Esophagus squamous epithelium (tissue), 5 donors: ENCODE results near the gene KRTAP5-5. TPM values are rescaled to one million over a fixed set of nuclear protein-coding genes. Genes with fewer than 3 reads are reported as not detected.

Experiments
- DNase-seq: peaks from one replicate; lab custom pipeline; 2025; lab: John Stamatoyannopoulos, UW
- H3K27ac ChIP-seq, 4 donors: fragments of 200-600 bp; sonication (generic); one replicate each; pipeline ENCODE4 v1.5.1; 2016 to 2019; ENCODE audit warnings: mild to moderate bottlenecking in 1 of 4
- H3K27me3 ChIP-seq, 4 donors: fragments of 200-600 bp; sonication (generic); 1 replicate in 3 of 4; 2 replicates in 1 of 4; pipeline versions ENCODE4 v1.5.1 to v1.6.0; 2017 to 2021; ENCODE audit warnings: antibody characterized with exemption in 1 of 4
- H3K36me3 ChIP-seq, 3 donors: fragments of 200-600 bp; sonication (generic); one replicate each; pipeline ENCODE4 v1.5.1; 2016 to 2019
- H3K4me1 ChIP-seq, 3 donors: fragments of 200-600 bp; sonication (generic); one replicate each; pipeline ENCODE4 v1.5.1; 2017 to 2019
- H3K4me3 ChIP-seq, 4 donors: fragments of 200-600 bp; sonication (generic); 1 replicate in 3 of 4; 2 replicates in 1 of 4; pipeline ENCODE4 v1.5.1; 2016 to 2019; ENCODE audit warnings: mild to moderate bottlenecking in 2 of 4, moderate library complexity in 1 of 4
- H3K9me3 ChIP-seq, 3 donors: fragments of 200-600 bp; sonication (generic); one replicate each; pipeline ENCODE4 v1.5.1; 2016 to 2019
- CTCF ChIP-seq, 6 experiments: fragments of 450-650 bp in 4 of 6; fragments of 200-600 bp in 2 of 6; sonication (generic) in 2 of 6; IDR thresholded peaks; one replicate each; pipeline ENCODE4 v1.5.1; 2016 to 2019; ENCODE audit warnings: antibody characterized with exemption in 6 of 6, mild to moderate bottlenecking in 4 of 6, moderate library complexity in 4 of 6
- POLR2A ChIP-seq, 4 donors: fragments of 450-650 bp; IDR thresholded peaks; one replicate each; pipeline ENCODE4 v1.6.1; 2017; ENCODE audit warnings: antibody characterized with exemption in 4 of 4, mild to moderate bottlenecking in 4 of 4, moderate library complexity in 3 of 4
- WGBS, 2 donors: methylation state at CpG; one replicate each; pipeline ENCODE4 v1.1.5; 2018; 5-methylcytosine and 5-hydroxymethylcytosine counted together
- intact Hi-C: fragments of 100-400 bp; cut with DNase I; formaldehyde crosslinking; loops from one replicate; pipeline ENCODE4 v1.15.0; 2022
- total RNA-seq, 4 donors: library from RNA; depleted of rRNA; stranded (reverse); fragments of >200 nt; gene quantifications; one replicate each; pipeline ENCODE4 v1.1.0, GENCODE V29; 2016
- donor health status: DM: yes; HTN: yes; CAD: no.

KRTAP5-5 gene
- total RNA-seq, 4 donors from 2014 or later: not detected

- WGBS, 2 donors: 65 to 66% methylated on average over 11 of the region's 11 CpGs
- H3K27me3 ChIP-seq: peaks cover 0 to 92% (median 0%) of the 10 kb centered on the region in 4 donors
- H3K36me3 ChIP-seq: no peaks in the 10 kb centered on the region
- no peaks in the 10 kb centered on the region for H3K9me3 ChIP-seq
- H3K4me3 ChIP-seq: no peak overlapping the region
- H3K27ac ChIP-seq: no peak overlapping the region
- DNase-seq: no peak
- intact Hi-C loops: no loop called here
- no peaks in the 10 kb centered on the region for H3K4me1 ChIP-seq
- TF ChIP-seq POLR2A (IDR thresholded peaks at IDR 0.05) (no peak), CTCF (IDR thresholded peaks at IDR 0.05) (no peak)
Observed at GRCh38 chr11:1671658-1672057, 42.1 kb downstream of the KRTAP5-5 start.

- Histone ChIP-seq H3K4me3 (no peak overlapping the region), H3K27ac (no peak overlapping the region), H3K9me3 (no peaks in the 10 kb centered on the region), H3K27me3 (peaks cover 0 to 95% (median 0%) of the 10 kb centered on the region in 4 donors), H3K4me1 (no peaks in the 10 kb centered on the region), H3K36me3 (no peaks in the 10 kb centered on the region)
- intact Hi-C loops: no loop called here
- WGBS, 2 donors: 64 to 66% methylated on average over 15 of the region's 15 CpGs
- TF ChIP-seq POLR2A (IDR thresholded peaks at IDR 0.05) (no peak), CTCF (IDR thresholded peaks at IDR 0.05) (no peak)
- no peak for DNase-seq
Observed at GRCh38 chr11:1672613-1673350, 43.2 kb downstream of the KRTAP5-5 start.

DNA sequence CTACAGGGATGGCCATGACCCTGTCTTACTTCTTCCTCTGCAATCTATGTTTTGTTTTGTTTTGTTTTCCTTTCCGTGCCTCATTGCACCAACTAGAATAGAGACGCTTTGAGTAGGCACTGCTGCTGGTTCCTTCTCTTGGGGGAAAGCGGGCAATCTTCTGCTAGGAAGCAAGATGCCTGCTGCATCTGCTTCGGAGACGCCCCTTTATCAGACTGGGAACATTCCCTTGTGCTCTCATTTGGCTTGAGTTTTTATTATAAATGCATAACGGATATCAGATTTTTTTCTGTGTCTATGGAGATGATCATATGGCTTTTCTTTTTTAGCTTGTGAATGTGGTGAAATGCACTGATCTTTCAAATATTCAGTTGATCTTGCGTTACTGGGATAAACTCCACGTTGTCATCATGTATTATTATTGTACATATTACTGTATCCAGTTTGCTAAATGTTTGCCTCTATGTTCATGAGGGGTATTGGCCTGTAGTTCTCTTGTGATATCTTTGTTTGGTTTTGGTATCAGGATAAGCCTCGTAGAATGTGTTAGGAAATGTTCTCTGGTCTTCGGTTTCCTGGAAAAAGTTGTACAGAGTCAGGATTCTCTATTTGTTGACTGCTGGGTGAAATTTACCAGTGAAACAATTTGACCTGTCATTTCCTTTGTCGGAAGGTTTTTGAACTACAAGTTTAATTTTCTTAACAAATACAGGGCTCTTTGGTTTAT, 44.0 kb downstream of the KRTAP5-5 start:
- Histone ChIP-seq H3K4me3 (no peak overlapping the region), H3K27ac (no peak overlapping the region), H3K4me1 (no peaks in the 10 kb centered on the region), H3K9me3 (no peaks in the 10 kb centered on the region), H3K36me3 (no peaks in the 10 kb centered on the region), H3K27me3 (peaks cover 0 to 95% (median 2%) of the 10 kb centered on the region in 4 donors)
- DNase-seq: no peak
- intact Hi-C loops: no loop called here
- WGBS, 2 donors: 54 to 57% methylated on average over 11 of the region's 11 CpGs
- no peak for TF ChIP-seq CTCF (IDR thresholded peaks at IDR 0.05)
- no peak for TF ChIP-seq POLR2A (IDR thresholded peaks at IDR 0.05)

GRCh38 chr11:1674173-1675131, 44.9 kb downstream of the KRTAP5-5 start:
- intact Hi-C loops: no loop called here
- Histone ChIP-seq H3K4me1 (no peaks in the 10 kb centered on the region), H3K36me3 (no peaks in the 10 kb centered on the region), H3K27me3 (peaks cover 0 to 93% (median 2%) of the 10 kb centered on the region in 4 donors), H3K27ac (no peak overlapping the region), H3K4me3 (no peak overlapping the region), H3K9me3 (no peaks in the 10 kb centered on the region)
- DNase-seq: no peak
- TF ChIP-seq CTCF (IDR thresholded peaks at IDR 0.05): no peak
- no peak for TF ChIP-seq POLR2A (IDR thresholded peaks at IDR 0.05)
- 36 to 54% methylated on average over 7 of the region's 21 CpGs for WGBS, 2 donors
